Effector memory CD8-positive, alpha-beta T cell (primary cell): ENCODE measurements around the gene SMAGP.
A peak's percentile ranks its signal among the peaks of the same experiment; 100 is the strongest.

Source experiments
- ATAC-seq: fragments of 150-1000 bp; cut with Tn5 transposase; replicated peaks from 2 replicates; pipeline ENCODE4 v1.10.0; 2021; ENCODE audit warnings: mild to moderate bottlenecking, moderate library complexity
- DNase-seq, 3 experiments: peaks; one replicate each; pipeline ENCODE4 v3.0.0; 2021
- H3K27ac Mint-ChIP-seq, 2 donors: one replicate each; pipeline ENCODE4 v1.8.0; 2022; ENCODE audit warnings: mild to moderate bottlenecking in 2 of 2, mixed read lengths in 2 of 2, moderate library complexity in 2 of 2
- H3K27me3 Mint-ChIP-seq, 2 donors: one replicate each; pipeline ENCODE4 v1.8.0; 2022; ENCODE audit warnings: mixed read lengths in 2 of 2
- H3K36me3 Mint-ChIP-seq: one replicate; pipeline ENCODE4 v1.8.0; 2022; ENCODE audit warnings: mild to moderate bottlenecking, moderate library complexity, mixed read lengths; ENCODE audit not compliant: insufficient read depth
- H3K4me1 Mint-ChIP-seq, 2 donors: one replicate each; pipeline ENCODE4 v1.8.0; 2022; ENCODE audit warnings: low read depth in 2 of 2, mixed read lengths in 2 of 2
- H3K4me3 Mint-ChIP-seq, 2 donors: one replicate each; pipeline ENCODE4 v1.8.0; 2022; ENCODE audit warnings: mild to moderate bottlenecking in 2 of 2, mixed read lengths in 2 of 2, moderate library complexity in 2 of 2
- H3K9me3 Mint-ChIP-seq, 2 donors: one replicate each; pipeline ENCODE4 v1.8.0; 2022; ENCODE audit warnings: mixed read lengths in 2 of 2

The SMAGP gene

GRCh38 chr12:51210690-51211395 lies 59.4 kb downstream of the SMAGP start:
- peak overlapping the region in 1 of 2 donors; percentile 82 for H3K27ac Mint-ChIP-seq
- peaks cover 4% of the 10 kb centered on the region for H3K36me3 Mint-ChIP-seq
- DNase-seq (no peak), ATAC-seq (no peak)
- H3K4me3 Mint-ChIP-seq, result no peak overlapping the region
- no peaks in the 10 kb centered on the region for H3K27me3 Mint-ChIP-seq
- peaks cover 0 to 2% of the 10 kb centered on the region in 2 donors for H3K4me1 Mint-ChIP-seq
- H3K9me3 Mint-ChIP-seq, result no peaks in the 10 kb centered on the region

DNA sequence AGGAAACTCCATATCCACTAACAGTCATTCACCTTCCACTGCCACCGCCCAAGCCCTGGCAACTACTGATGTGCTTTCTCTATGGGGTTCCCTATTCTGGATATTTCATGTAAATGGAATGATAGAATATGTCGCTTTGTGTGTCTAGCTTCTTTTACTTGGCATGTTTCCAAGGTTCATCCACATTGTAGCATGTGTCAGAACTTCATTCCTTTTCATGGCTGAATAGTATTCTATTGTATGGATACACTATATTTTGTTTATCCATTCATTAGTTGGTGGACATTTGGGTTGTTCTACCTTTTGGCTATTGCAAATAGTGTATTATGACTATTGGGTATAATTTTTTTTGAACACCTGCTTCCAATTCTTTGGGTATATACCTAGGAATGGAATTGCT lies 61.0 kb downstream of the SMAGP start:
- Mint-ChIP-seq H3K27ac (no peak overlapping the region), H3K36me3 (peaks cover 4% of the 10 kb centered on the region), H3K4me3 (no peak overlapping the region), H3K4me1 (no peaks in the 10 kb centered on the region), H3K27me3 (no peaks in the 10 kb centered on the region), H3K9me3 (no peaks in the 10 kb centered on the region)
- ATAC-seq (no peak), DNase-seq (no peak)

- H3K27ac Mint-ChIP-seq, result peak overlapping the region in 1 of 2 donors; percentile 49
- DNase-seq, result no peak
- H3K4me3 Mint-ChIP-seq, result no peak overlapping the region
- no peaks in the 10 kb centered on the region for H3K4me1 Mint-ChIP-seq
- peaks cover 4% of the 10 kb centered on the region for H3K36me3 Mint-ChIP-seq
- no peaks in the 10 kb centered on the region for H3K27me3 Mint-ChIP-seq
- no peaks in the 10 kb centered on the region for H3K9me3 Mint-ChIP-seq
- ATAC-seq, result no peak
Measured at GRCh38 chr12:51208016-51208660, 62.1 kb downstream of the SMAGP start.

GRCh38 chr12:51205350-51205749 lies 64.9 kb downstream of the SMAGP start:
- no peak for ATAC-seq
- H3K9me3 Mint-ChIP-seq, result no peaks in the 10 kb centered on the region

DNA sequence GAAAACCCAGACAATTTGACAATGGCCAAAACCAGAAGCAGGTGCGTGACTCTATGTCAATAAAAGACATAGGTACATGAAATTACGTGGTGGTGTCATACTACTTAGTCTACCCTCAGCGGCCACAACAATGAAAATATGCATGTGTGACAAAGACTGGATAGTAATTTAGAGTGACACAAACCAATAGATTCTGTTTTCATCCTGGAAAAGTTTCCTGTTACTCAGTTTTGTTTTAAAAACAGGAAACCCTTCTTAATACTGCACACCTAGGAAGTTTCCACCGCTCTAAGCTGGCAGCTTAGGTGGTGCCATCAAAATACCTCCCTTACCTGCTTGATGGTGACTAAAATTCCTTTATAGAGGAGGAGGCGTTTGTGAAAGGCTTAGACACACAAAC lies 67.5 kb downstream of the SMAGP start:
- Mint-ChIP-seq H3K9me3 (no peaks in the 10 kb centered on the region), H3K36me3 (peaks cover 3% of the 10 kb centered on the region), H3K27me3 (no peaks in the 10 kb centered on the region), H3K27ac (no peak overlapping the region), H3K4me3 (no peak overlapping the region), H3K4me1 (no peaks in the 10 kb centered on the region)
- no peak for ATAC-seq
- DNase-seq, result no peak

More at GRCh38 chr12:51205350-51205749, 64.9 kb downstream of the SMAGP start:
- H3K36me3 Mint-ChIP-seq, result peaks cover 6% of the 10 kb centered on the region
- peak overlapping the region in 1 of 2 donors; percentile 69 for H3K27ac Mint-ChIP-seq
- no peak for DNase-seq
- no peaks in the 10 kb centered on the region for H3K4me1 Mint-ChIP-seq
- no peak overlapping the region for H3K4me3 Mint-ChIP-seq
- no peaks in the 10 kb centered on the region for H3K27me3 Mint-ChIP-seq

- Mint-ChIP-seq H3K4me1 (no peaks in the 10 kb centered on the region), H3K27ac (peak overlapping the region in 1 of 2 donors; percentile 50), H3K27me3 (no peaks in the 10 kb centered on the region), H3K36me3 (peaks cover 3% of the 10 kb centered on the region), H3K4me3 (no peak overlapping the region), H3K9me3 (no peaks in the 10 kb centered on the region)
- DNase-seq (no peak), ATAC-seq (no peak)
Measured at GRCh38 chr12:51200806-51201205, 69.4 kb downstream of the SMAGP start.

- DNase-seq (no peak), ATAC-seq (no peak)
- peaks cover 3% of the 10 kb centered on the region for H3K36me3 Mint-ChIP-seq
- H3K27ac Mint-ChIP-seq, result peak overlapping the region in 1 of 2 donors; percentile 50
- H3K27me3 Mint-ChIP-seq, result no peaks in the 10 kb centered on the region
- no peaks in the 10 kb centered on the region for H3K4me1 Mint-ChIP-seq
- no peak overlapping the region for H3K4me3 Mint-ChIP-seq
- no peaks in the 10 kb centered on the region for H3K9me3 Mint-ChIP-seq
Measured at GRCh38 chr12:51200156-51200555, 70.1 kb downstream of the SMAGP start.

DNA sequence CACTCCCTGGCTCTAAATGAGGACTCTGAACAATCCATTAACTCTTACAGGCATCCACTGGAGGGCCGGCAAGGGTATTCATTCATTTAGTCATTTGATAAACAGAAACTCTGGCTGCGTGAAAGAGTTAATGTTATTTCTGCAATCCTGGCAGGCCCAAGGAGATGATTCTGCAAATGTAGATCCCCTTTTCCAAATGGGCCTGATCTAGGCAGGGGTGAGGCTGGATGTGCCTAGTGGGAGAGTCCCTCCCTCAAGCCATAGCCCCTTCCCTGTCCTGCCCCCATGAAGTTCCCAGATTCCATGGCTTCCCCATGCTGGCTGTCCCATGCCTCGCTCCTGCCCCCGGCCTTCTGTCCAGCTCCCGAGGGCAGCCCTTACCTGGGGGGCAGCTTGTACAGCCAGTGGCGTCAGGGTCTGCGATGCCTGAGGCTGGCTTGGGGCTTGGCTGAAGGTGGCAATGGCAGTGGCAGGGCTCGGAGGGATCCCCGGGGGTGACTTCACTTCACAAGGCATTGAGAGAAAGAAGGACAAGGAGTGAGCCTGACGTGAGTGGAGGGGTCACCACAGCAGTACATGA lies 70.8 kb downstream of the SMAGP start:
- H3K4me3 Mint-ChIP-seq, result no peak overlapping the region
- no peaks in the 10 kb centered on the region for H3K9me3 Mint-ChIP-seq
- peaks cover 3% of the 10 kb centered on the region for H3K36me3 Mint-ChIP-seq
- DNase-seq (no peak), ATAC-seq (no peak)
- no peak overlapping the region for H3K27ac Mint-ChIP-seq
- H3K4me1 Mint-ChIP-seq, result no peaks in the 10 kb centered on the region
- H3K27me3 Mint-ChIP-seq, result no peaks in the 10 kb centered on the region

GRCh38 chr12:51198568-51199365 lies 71.4 kb downstream of the SMAGP start:
- DNase-seq, result no peak
- Mint-ChIP-seq H3K27me3 (no peaks in the 10 kb centered on the region), H3K27ac (no peak overlapping the region), H3K9me3 (no peaks in the 10 kb centered on the region), H3K4me3 (no peak overlapping the region), H3K4me1 (no peaks in the 10 kb centered on the region), H3K36me3 (peaks cover 3% of the 10 kb centered on the region)
- no peak for ATAC-seq

GRCh38 chr12:51197736-51198567 lies 72.3 kb downstream of the SMAGP start:
- Mint-ChIP-seq H3K27me3 (no peaks in the 10 kb centered on the region), H3K36me3 (peaks cover 3% of the 10 kb centered on the region), H3K4me1 (no peaks in the 10 kb centered on the region), H3K4me3 (no peak overlapping the region), H3K27ac (peak overlapping the region in 1 of 2 donors; percentile 46), H3K9me3 (no peaks in the 10 kb centered on the region)
- DNase-seq, result no peak
- no peak for ATAC-seq

GRCh38 chr12:51196547-51196946 lies 73.7 kb downstream of the SMAGP start:
- Mint-ChIP-seq H3K36me3 (no peaks in the 10 kb centered on the region), H3K4me1 (no peaks in the 10 kb centered on the region), H3K4me3 (no peak overlapping the region), H3K9me3 (no peaks in the 10 kb centered on the region), H3K27me3 (no peaks in the 10 kb centered on the region), H3K27ac (no peak overlapping the region)
- ATAC-seq (no peak), DNase-seq (no peak)

GRCh38 chr12:51195841-51196240 lies 74.4 kb downstream of the SMAGP start:
- Mint-ChIP-seq H3K4me3 (no peak overlapping the region), H3K4me1 (no peaks in the 10 kb centered on the region), H3K27ac (no peak overlapping the region), H3K9me3 (no peaks in the 10 kb centered on the region), H3K36me3 (no peaks in the 10 kb centered on the region), H3K27me3 (no peaks in the 10 kb centered on the region)
- DNase-seq, result no peak
- no peak for ATAC-seq
